ENCODE measurements around the gene TSPAN9.
A peak's percentile ranks its signal among the peaks of the same experiment; 100 is the strongest.

The TSPAN9 gene

GRCh38 chr12:3197131-3197818 is 120.1 kb downstream of the TSPAN9 start:
- 95% methylated on average over 7 of the region's 8 CpGs for WGBS (ENCODE audit: insufficient coverage)

GRCh38 chr12:3199551-3200031 is 122.4 kb downstream of the TSPAN9 start:
- Histone ChIP-seq H3K4me1 (ENCODE audit: control extremely low read depth in 1 of 4, control insufficient read depth in 4 of 4, insufficient read depth in 4 of 4, low read length in 3 of 4) (peaks cover 0 to 24% (median 20%) of the 10 kb centered on the region in 4 experiments), H3K4me3 (ENCODE audit: control insufficient read depth in 1 of 7, extremely low read depth in 1 of 7, insufficient read depth in 4 of 7, low read depth in 2 of 7, low read length in 6 of 7) (peak overlapping the region in 6 of 7 experiments; percentile 28 to 68 (median 52)), H3K36me3 (ENCODE audit: control insufficient read depth in 4 of 4, insufficient read depth in 4 of 4, low read length in 3 of 4) (no peaks in the 10 kb centered on the region), H3K27me3 (replicated peaks in 2 of 5; ENCODE audit: control insufficient read depth in 4 of 5, insufficient read depth in 5 of 5, low read length in 4 of 5) (peaks cover 0 to 84% (median 41%) of the 10 kb centered on the region in 5 experiments), H3K9me3 (ENCODE audit: control extremely low read depth in 1 of 5, control insufficient read depth in 4 of 5, insufficient read depth in 2 of 5, low read depth in 1 of 5, low read length in 4 of 5) (no peaks in the 10 kb centered on the region), H3K27ac (ENCODE audit: insufficient read depth in 1 of 2, low read depth in 1 of 2, low read length in 2 of 2, poor library complexity in 1 of 2, severe bottlenecking in 2 of 2) (no peak overlapping the region)
- DNase-seq: peak in 2 of 3 donors; percentile 53 to 57
- ChIA-PET CTCF (interaction anchor here (2.1 to 3.4 kb wide), 2 partner anchors 8 to 9 kb away, joined by 6 to 13 read pairs; no protein-coding TSS in a partner anchor), POLR2A (no interaction called here)
- 4% methylated on average over 37 of the region's 45 CpGs for WGBS (ENCODE audit: insufficient coverage)

More at GRCh38 chr12:3197131-3197818, 120.1 kb downstream of the TSPAN9 start:
- ChIA-PET CTCF (interaction anchor here (0.9 to 3.4 kb wide), 5 partner anchors 10 to 121 kb away, joined by 3 to 13 read pairs (median 4); no protein-coding TSS in a partner anchor), POLR2A (no interaction called here)
- H3K27ac ChIP-seq (ENCODE audit: insufficient read depth in 1 of 2, low read depth in 1 of 2, low read length in 2 of 2, poor library complexity in 1 of 2, severe bottlenecking in 2 of 2): no peak overlapping the region
- no peak overlapping the region for H3K4me3 ChIP-seq (ENCODE audit: control insufficient read depth in 1 of 7, extremely low read depth in 1 of 7, insufficient read depth in 4 of 7, low read depth in 2 of 7, low read length in 6 of 7)
- H3K27me3 ChIP-seq (replicated peaks in 2 of 5; ENCODE audit: control insufficient read depth in 4 of 5, insufficient read depth in 5 of 5, low read length in 4 of 5): peaks cover 0 to 67% (median 37%) of the 10 kb centered on the region in 5 experiments
- H3K36me3 ChIP-seq (ENCODE audit: control insufficient read depth in 4 of 4, insufficient read depth in 4 of 4, low read length in 3 of 4): no peaks in the 10 kb centered on the region
- no peaks in the 10 kb centered on the region for H3K9me3 ChIP-seq (ENCODE audit: control extremely low read depth in 1 of 5, control insufficient read depth in 4 of 5, insufficient read depth in 2 of 5, low read depth in 1 of 5, low read length in 4 of 5)
- DNase-seq: no peak
- H3K4me1 ChIP-seq (ENCODE audit: control extremely low read depth in 1 of 4, control insufficient read depth in 4 of 4, insufficient read depth in 4 of 4, low read length in 3 of 4): peaks cover 0 to 24% (median 20%) of the 10 kb centered on the region in 4 experiments

GRCh38 chr12:3200032-3200617 is 122.9 kb downstream of the TSPAN9 start:
- no peaks in the 10 kb centered on the region for H3K36me3 ChIP-seq (ENCODE audit: control insufficient read depth in 4 of 4, insufficient read depth in 4 of 4, low read length in 3 of 4)
- H3K4me1 ChIP-seq (ENCODE audit: control extremely low read depth in 1 of 4, control insufficient read depth in 4 of 4, insufficient read depth in 4 of 4, low read length in 3 of 4): peaks cover 0 to 24% (median 21%) of the 10 kb centered on the region in 4 experiments
- peak overlapping the region; percentile 3 to 68 (median 59) for H3K4me3 ChIP-seq (ENCODE audit: control insufficient read depth in 1 of 7, extremely low read depth in 1 of 7, insufficient read depth in 4 of 7, low read depth in 2 of 7, low read length in 6 of 7)
- no peak overlapping the region for H3K27ac ChIP-seq (ENCODE audit: insufficient read depth in 1 of 2, low read depth in 1 of 2, low read length in 2 of 2, poor library complexity in 1 of 2, severe bottlenecking in 2 of 2)
- peaks cover 0 to 82% (median 43%) of the 10 kb centered on the region in 5 experiments for H3K27me3 ChIP-seq (replicated peaks in 2 of 5; ENCODE audit: control insufficient read depth in 4 of 5, insufficient read depth in 5 of 5, low read length in 4 of 5)
- 0% methylated on average over 39 of the region's 49 CpGs for WGBS (ENCODE audit: insufficient coverage)
- no peaks in the 10 kb centered on the region for H3K9me3 ChIP-seq (ENCODE audit: control extremely low read depth in 1 of 5, control insufficient read depth in 4 of 5, insufficient read depth in 2 of 5, low read depth in 1 of 5, low read length in 4 of 5)
- ChIA-PET POLR2A (no interaction called here), CTCF (interaction anchor here (2.1 kb wide), 1 partner anchor 9 kb away, joined by 6 read pairs; no protein-coding TSS in a partner anchor)
- DNase-seq: peak in 1 of 3 donors; percentile 21

- 0% methylated on average over 33 of the region's 41 CpGs for WGBS (ENCODE audit: insufficient coverage)
- Histone ChIP-seq H3K4me1 (ENCODE audit: control extremely low read depth in 1 of 4, control insufficient read depth in 4 of 4, insufficient read depth in 4 of 4, low read length in 3 of 4) (peaks cover 0 to 28% (median 27%) of the 10 kb centered on the region in 4 experiments), H3K27me3 (replicated peaks in 2 of 5; ENCODE audit: control insufficient read depth in 4 of 5, insufficient read depth in 5 of 5, low read length in 4 of 5) (peaks cover 0 to 79% (median 39%) of the 10 kb centered on the region in 5 experiments), H3K36me3 (ENCODE audit: control insufficient read depth in 4 of 4, insufficient read depth in 4 of 4, low read length in 3 of 4) (no peaks in the 10 kb centered on the region), H3K27ac (ENCODE audit: insufficient read depth in 1 of 2, low read depth in 1 of 2, low read length in 2 of 2, poor library complexity in 1 of 2, severe bottlenecking in 2 of 2) (no peak overlapping the region), H3K9me3 (ENCODE audit: control extremely low read depth in 1 of 5, control insufficient read depth in 4 of 5, insufficient read depth in 2 of 5, low read depth in 1 of 5, low read length in 4 of 5) (no peaks in the 10 kb centered on the region), H3K4me3 (ENCODE audit: control insufficient read depth in 1 of 7, extremely low read depth in 1 of 7, insufficient read depth in 4 of 7, low read depth in 2 of 7, low read length in 6 of 7) (peak overlapping the region in 6 of 7 experiments; percentile 28 to 68 (median 60))
- peak in 2 of 3 donors; percentile 28 to 43 for DNase-seq
- CTCF ChIA-PET: interaction anchor here (2.5 to 2.8 kb wide), 2 partner anchors 61 to 74 kb away, joined by 8 to 10 read pairs; no protein-coding TSS in a partner anchor
- POLR2A ChIA-PET: no interaction called here
Measured at GRCh38 chr12:3200814-3201233, 123.6 kb downstream of the TSPAN9 start.

- no peaks in the 10 kb centered on the region for H3K9me3 ChIP-seq (ENCODE audit: control extremely low read depth in 1 of 5, control insufficient read depth in 4 of 5, insufficient read depth in 2 of 5, low read depth in 1 of 5, low read length in 4 of 5)
- 47% methylated on average over 9 of the region's 10 CpGs for WGBS (ENCODE audit: insufficient coverage)
- peaks cover 0 to 73% (median 35%) of the 10 kb centered on the region in 5 experiments for H3K27me3 ChIP-seq (replicated peaks in 2 of 5; ENCODE audit: control insufficient read depth in 4 of 5, insufficient read depth in 5 of 5, low read length in 4 of 5)
- CTCF ChIA-PET: interaction anchor here (0.8 to 2.8 kb wide), 15 partner anchors 7 to 86 kb away, joined by 3 to 10 read pairs (median 4); no protein-coding TSS in a partner anchor
- no peaks in the 10 kb centered on the region for H3K36me3 ChIP-seq (ENCODE audit: control insufficient read depth in 4 of 4, insufficient read depth in 4 of 4, low read length in 3 of 4)
- POLR2A ChIA-PET: no interaction called here
- peak overlapping the region in 1 of 7 experiments; percentile 59 for H3K4me3 ChIP-seq (ENCODE audit: control insufficient read depth in 1 of 7, extremely low read depth in 1 of 7, insufficient read depth in 4 of 7, low read depth in 2 of 7, low read length in 6 of 7)
- H3K27ac ChIP-seq (ENCODE audit: insufficient read depth in 1 of 2, low read depth in 1 of 2, low read length in 2 of 2, poor library complexity in 1 of 2, severe bottlenecking in 2 of 2): no peak overlapping the region
- H3K4me1 ChIP-seq (ENCODE audit: control extremely low read depth in 1 of 4, control insufficient read depth in 4 of 4, insufficient read depth in 4 of 4, low read length in 3 of 4): peaks cover 0 to 33% (median 30%) of the 10 kb centered on the region in 4 experiments
- DNase-seq: no peak
Measured at GRCh38 chr12:3201339-3202051, 124.3 kb downstream of the TSPAN9 start.

GRCh38 chr12:3202096-3202495 is 124.9 kb downstream of the TSPAN9 start:
- WGBS (ENCODE audit: insufficient coverage): 74% methylated on average over 9 of the region's 11 CpGs
- DNase-seq: no peak
- Histone ChIP-seq H3K4me3 (ENCODE audit: control insufficient read depth in 1 of 7, extremely low read depth in 1 of 7, insufficient read depth in 4 of 7, low read depth in 2 of 7, low read length in 6 of 7) (no peak overlapping the region), H3K27ac (ENCODE audit: insufficient read depth in 1 of 2, low read depth in 1 of 2, low read length in 2 of 2, poor library complexity in 1 of 2, severe bottlenecking in 2 of 2) (no peak overlapping the region), H3K36me3 (ENCODE audit: control insufficient read depth in 4 of 4, insufficient read depth in 4 of 4, low read length in 3 of 4) (no peaks in the 10 kb centered on the region), H3K27me3 (replicated peaks in 2 of 5; ENCODE audit: control insufficient read depth in 4 of 5, insufficient read depth in 5 of 5, low read length in 4 of 5) (peaks cover 0 to 70% (median 31%) of the 10 kb centered on the region in 5 experiments), H3K4me1 (ENCODE audit: control extremely low read depth in 1 of 4, control insufficient read depth in 4 of 4, insufficient read depth in 4 of 4, low read length in 3 of 4) (peaks cover 0 to 33% (median 30%) of the 10 kb centered on the region in 4 experiments), H3K9me3 (ENCODE audit: control extremely low read depth in 1 of 5, control insufficient read depth in 4 of 5, insufficient read depth in 2 of 5, low read depth in 1 of 5, low read length in 4 of 5) (no peaks in the 10 kb centered on the region)
- ChIA-PET POLR2A (no interaction called here), CTCF (interaction anchor here (0.8 to 2.8 kb wide), 17 partner anchors 8 to 87 kb away, joined by 3 to 10 read pairs (median 4); no protein-coding TSS in a partner anchor)

Data from common myeloid progenitor, CD34-positive (primary cell).